ENCODE measurements around the gene CDA.

- TF ChIP-seq MAX (IDR thresholded peaks at IDR 0.05; ENCODE audit: low read depth, low read length), result no peak
- TF ChIP-seq, protein P1, sequence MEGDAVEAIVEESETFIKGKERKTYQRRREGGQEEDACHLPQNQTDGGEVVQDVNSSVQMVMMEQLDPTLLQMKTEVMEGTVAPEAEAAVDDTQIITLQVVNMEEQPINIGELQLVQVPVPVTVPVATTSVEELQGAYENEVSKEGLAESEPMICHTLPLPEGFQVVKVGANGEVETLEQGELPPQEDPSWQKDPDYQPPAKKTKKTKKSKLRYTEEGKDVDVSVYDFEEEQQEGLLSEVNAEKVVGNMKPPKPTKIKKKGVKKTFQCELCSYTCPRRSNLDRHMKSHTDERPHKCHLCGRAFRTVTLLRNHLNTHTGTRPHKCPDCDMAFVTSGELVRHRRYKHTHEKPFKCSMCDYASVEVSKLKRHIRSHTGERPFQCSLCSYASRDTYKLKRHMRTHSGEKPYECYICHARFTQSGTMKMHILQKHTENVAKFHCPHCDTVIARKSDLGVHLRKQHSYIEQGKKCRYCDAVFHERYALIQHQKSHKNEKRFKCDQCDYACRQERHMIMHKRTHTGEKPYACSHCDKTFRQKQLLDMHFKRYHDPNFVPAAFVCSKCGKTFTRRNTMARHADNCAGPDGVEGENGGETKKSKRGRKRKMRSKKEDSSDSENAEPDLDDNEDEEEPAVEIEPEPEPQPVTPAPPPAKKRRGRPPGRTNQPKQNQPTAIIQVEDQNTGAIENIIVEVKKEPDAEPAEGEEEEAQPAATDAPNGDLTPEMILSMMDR (IDR thresholded peaks at IDR 0.05; ENCODE audit: low read depth, low read length), result no peak
These were observed 15.8 kb downstream of the CDA start for GRCh38 chr1:20604678-20605077.

Measured in NB4 (cell line).